Left ventricle myocardium inferior (tissue), 1 donor: ENCODE data around the gene OLFML1. TPM values are rescaled to one million over a fixed set of nuclear protein-coding genes. Genes with fewer than 3 reads are reported as not detected.

ENCODE experiments used
- DNase-seq: peaks from one replicate; pipeline ENCODE4 v3.0.0-alpha.2; 2020
- H3K27ac ChIP-seq: fragments of 200-600 bp; replicated peaks from 2 replicates; pipeline ENCODE4 v1.8.0; 2021
- H3K27me3 ChIP-seq: fragments of 200-600 bp; 2 replicates; pipeline ENCODE4 v1.8.0; 2021; ENCODE audit warnings: low read depth
- H3K36me3 ChIP-seq: fragments of 200-600 bp; 2 replicates; pipeline ENCODE4 v1.8.0; 2021
- H3K4me1 ChIP-seq: fragments of 200-600 bp; 2 replicates; pipeline ENCODE4 v1.8.0; 2021
- H3K4me3 ChIP-seq: fragments of 200-600 bp; 2 replicates; pipeline ENCODE4 v1.8.0; 2021; ENCODE audit warnings: mild to moderate bottlenecking, moderate library complexity
- H3K9me3 ChIP-seq: fragments of 200-600 bp; replicated peaks from 2 replicates; pipeline ENCODE4 v1.8.0; 2021
- CTCF ChIP-seq: fragments of 200-600 bp; IDR thresholded peaks from 2 replicates; pipeline ENCODE4 v1.8.0; 2021; ENCODE audit warnings: antibody characterized with exemption, mild to moderate bottlenecking, borderline replicate concordance
- intact Hi-C: fragments of 100-400 bp; cut with micrococcal nuclease; formaldehyde crosslinking; loops from one replicate; pipeline ENCODE4 v1.11.0; 2022
- total RNA-seq: library from RNA; stranded (reverse); fragmentation: NEBNext Ultra II Directional; extraction: Animal tissue kit (Norgen Biotek cat#: 25700); gene quantifications from one replicate; pipeline ENCODE4 v1.2.1, GENCODE V29; 2021
- donor health status: DM: no; HTN: yes; CAD: no; lungs with severe emphysema.

The OLFML1 gene
- total RNA-seq, 1 donor from 2014 or later = 7.3 TPM

- H3K27me3 ChIP-seq = no peaks in the 10 kb centered on the region
- no peaks in the 10 kb centered on the region for H3K36me3 ChIP-seq
- H3K27ac ChIP-seq = no peak overlapping the region
- no peaks in the 10 kb centered on the region for H3K9me3 ChIP-seq
- peaks cover 26% of the 10 kb centered on the region for H3K4me1 ChIP-seq
- no peak overlapping the region for H3K4me3 ChIP-seq
- TF ChIP-seq CTCF = no peak
- intact Hi-C loops = no loop called here
- DNase-seq = no peak
Measured at GRCh38 chr11:7522121-7522520, 36.8 kb downstream of the OLFML1 start.

- H3K4me1 ChIP-seq = peaks cover 26% of the 10 kb centered on the region
- H3K4me3 ChIP-seq = no peak overlapping the region
- no peak for TF ChIP-seq CTCF
- no peaks in the 10 kb centered on the region for H3K36me3 ChIP-seq
- H3K27me3 ChIP-seq = no peaks in the 10 kb centered on the region
- no peak overlapping the region for H3K27ac ChIP-seq
- H3K9me3 ChIP-seq = no peaks in the 10 kb centered on the region
- DNase-seq = no peak
- intact Hi-C loops = no loop called here
Measured at GRCh38 chr11:7522546-7522945, 37.2 kb downstream of the OLFML1 start.

- Histone ChIP-seq H3K27me3 (no peaks in the 10 kb centered on the region), H3K27ac (peak overlapping the region; percentile 25), H3K4me1 (peaks cover 26% of the 10 kb centered on the region), H3K36me3 (no peaks in the 10 kb centered on the region), H3K4me3 (peak overlapping the region; percentile 22), H3K9me3 (no peaks in the 10 kb centered on the region)
- no peak for DNase-seq
- TF ChIP-seq CTCF = no peak
- intact Hi-C loops = no loop called here
Measured at GRCh38 chr11:7523416-7524210, 38.3 kb downstream of the OLFML1 start.

GRCh38 chr11:7524462-7525235, 39.3 kb downstream of the OLFML1 start:
- intact Hi-C loops = no loop called here
- H3K27ac ChIP-seq = peak overlapping the region; percentile 25
- no peak for TF ChIP-seq CTCF
- no peaks in the 10 kb centered on the region for H3K27me3 ChIP-seq
- peak overlapping the region; percentile 22 for H3K4me3 ChIP-seq
- no peak for DNase-seq
- H3K36me3 ChIP-seq = no peaks in the 10 kb centered on the region
- peaks cover 26% of the 10 kb centered on the region for H3K4me1 ChIP-seq
- no peaks in the 10 kb centered on the region for H3K9me3 ChIP-seq

- H3K27ac ChIP-seq = no peak overlapping the region
- no peak overlapping the region for H3K4me3 ChIP-seq
- DNase-seq = no peak
- no peaks in the 10 kb centered on the region for H3K9me3 ChIP-seq
- H3K4me1 ChIP-seq = peaks cover 26% of the 10 kb centered on the region
- no peak for TF ChIP-seq CTCF
- intact Hi-C loops = no loop called here
- no peaks in the 10 kb centered on the region for H3K27me3 ChIP-seq
- H3K36me3 ChIP-seq = no peaks in the 10 kb centered on the region
Measured at GRCh38 chr11:7525424-7525823, 40.1 kb downstream of the OLFML1 start.
